Measurements from ENCODE around the gene CLDN16.

Gene CLDN16

GRCh38 chr3:190435618-190436017 lies 47.7 kb downstream of the CLDN16 start:
- in situ Hi-C loops (cut with HindIII; ENCODE audit: low sequenced_read_pairs): no loop called here

GRCh38 chr3:190436331-190436730 lies 48.4 kb downstream of the CLDN16 start:
- in situ Hi-C loops (cut with HindIII; ENCODE audit: low sequenced_read_pairs): no loop called here

DNA sequence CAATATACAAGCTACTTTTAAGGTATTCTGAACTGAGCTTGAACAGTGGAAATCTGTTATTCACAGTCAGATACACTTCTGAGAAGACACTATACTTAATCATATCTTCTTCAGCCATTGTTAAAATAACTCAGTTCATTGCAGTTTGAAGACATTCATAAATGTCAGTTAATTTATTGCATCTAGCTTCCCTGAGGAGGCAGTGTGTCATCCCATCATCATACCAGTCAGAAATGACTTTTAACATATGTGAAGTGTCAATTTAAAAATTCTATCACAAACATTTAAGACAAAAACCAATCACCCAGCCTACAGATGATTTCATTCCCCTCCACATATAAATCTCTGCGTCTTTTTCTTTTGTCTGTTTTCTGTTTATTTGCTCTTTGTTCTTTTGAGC lies 54.3 kb downstream of the CLDN16 start:
- in situ Hi-C loops (cut with HindIII; ENCODE audit: low sequenced_read_pairs): no loop called here

DNA sequence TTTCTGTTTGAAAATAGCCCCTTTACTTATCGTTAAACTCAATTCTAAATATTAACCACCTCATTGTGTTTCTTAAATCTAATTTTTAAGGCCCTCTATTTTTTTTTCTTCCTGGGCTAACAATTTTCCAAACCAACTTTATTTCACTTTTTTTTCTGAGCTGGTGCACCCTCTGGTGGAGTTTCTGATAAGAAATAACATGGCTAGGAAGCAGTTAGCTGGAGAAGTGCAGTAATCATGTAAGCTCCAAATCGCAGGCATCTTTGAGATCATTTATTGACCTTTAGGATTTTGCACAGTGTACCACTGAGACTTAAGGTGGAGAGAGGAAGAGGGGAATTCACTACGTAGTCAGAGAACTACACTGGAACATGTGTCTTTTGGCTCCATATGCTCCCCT lies 55.3 kb downstream of the CLDN16 start:
- in situ Hi-C loops (cut with HindIII; ENCODE audit: low sequenced_read_pairs): no loop called here

GRCh38 chr3:190444006-190444405 lies 56.0 kb downstream of the CLDN16 start:
- in situ Hi-C loops (cut with HindIII; ENCODE audit: low sequenced_read_pairs): no loop called here

DNA sequence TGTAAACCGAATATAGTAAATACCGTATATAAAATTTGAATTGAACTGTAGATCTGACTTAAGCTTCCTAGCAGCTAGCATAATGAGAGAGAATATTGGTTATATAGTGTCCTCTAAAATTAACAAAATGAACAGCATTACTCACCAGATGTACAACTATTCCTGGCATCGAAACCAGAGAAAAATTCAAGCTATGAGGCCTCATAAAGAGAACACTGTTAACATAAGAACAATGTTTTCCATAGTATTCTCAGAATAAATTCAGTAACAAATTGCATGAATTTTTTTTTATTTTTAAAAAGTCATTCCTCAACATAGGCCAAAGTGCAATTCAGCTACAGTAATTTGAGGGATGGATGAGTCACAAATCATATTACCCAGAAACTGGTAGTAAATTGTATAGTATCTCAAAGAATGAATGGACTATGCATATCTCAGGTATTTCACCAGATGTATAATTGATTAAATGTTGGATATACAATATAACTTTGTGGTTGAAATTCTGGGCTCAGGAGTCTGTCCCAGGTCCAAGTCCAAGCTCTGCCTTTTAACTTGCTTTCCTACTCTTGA lies 56.7 kb downstream of the CLDN16 start:
- in situ Hi-C loops (cut with HindIII; ENCODE audit: low sequenced_read_pairs): no loop called here

DNA sequence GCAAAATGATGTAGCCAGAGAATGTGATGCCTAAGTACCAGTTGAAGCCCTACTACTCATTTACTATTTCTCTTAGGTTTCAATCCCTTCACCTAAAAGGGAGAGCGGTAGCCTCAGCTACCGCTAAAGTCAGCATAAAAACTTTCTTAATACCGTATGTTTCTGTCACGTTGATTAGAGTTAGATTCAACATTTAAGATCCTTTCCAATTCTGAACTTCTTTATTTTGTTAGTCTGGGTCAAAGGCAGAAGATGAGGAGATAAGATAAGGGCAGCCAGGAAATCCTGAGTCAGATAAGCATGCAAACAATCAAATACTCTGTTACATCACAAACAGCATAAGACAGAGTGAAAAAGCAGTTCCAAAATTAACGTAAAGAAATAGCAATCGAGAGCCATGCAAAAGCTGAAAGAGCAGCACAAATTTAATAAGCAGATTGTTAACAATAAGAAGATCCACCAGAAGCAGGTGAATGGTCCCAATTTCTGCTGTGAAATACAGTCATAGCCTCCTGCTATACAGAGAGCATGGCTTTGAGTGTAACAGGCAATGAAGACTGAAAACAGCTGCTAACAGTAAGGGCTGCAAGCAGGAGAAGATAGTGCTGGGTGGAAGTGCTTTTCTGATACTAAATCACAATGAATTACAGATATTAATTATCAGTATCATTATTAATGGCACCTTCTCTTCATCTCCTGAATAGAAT lies 58.8 kb downstream of the CLDN16 start:
- in situ Hi-C loops (cut with HindIII; ENCODE audit: low sequenced_read_pairs): no loop called here

GRCh38 chr3:190448256-190448655 lies 60.3 kb downstream of the CLDN16 start:
- in situ Hi-C loops (cut with HindIII; ENCODE audit: low sequenced_read_pairs): no loop called here

DNA sequence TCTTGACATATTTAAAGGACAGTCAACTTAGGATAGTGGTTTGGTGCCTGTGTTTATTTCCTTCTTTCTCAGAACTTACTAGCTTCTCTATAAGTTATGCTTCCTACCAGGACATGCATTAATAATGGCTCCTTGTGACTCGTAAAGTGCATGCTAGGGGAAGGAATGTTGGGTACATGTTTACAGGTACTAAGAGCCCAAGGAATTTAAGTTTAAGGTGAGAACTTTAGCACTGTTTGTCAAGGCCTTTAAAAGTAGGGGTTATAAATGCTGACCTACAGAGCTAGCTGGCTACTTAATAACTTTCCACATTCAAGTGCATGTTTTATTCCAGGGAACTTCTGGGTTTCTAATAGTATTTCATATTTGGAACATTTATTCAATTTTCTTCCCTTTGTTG lies 61.8 kb downstream of the CLDN16 start, which contains the start of gene TMEM207:
Gene TMEM207, minus strand, starts transcription at position 101 of the 400 bp plus-strand sequence. Its CDS starts 92 bp downstream, at position 9.
- in situ Hi-C loops (cut with HindIII; ENCODE audit: low sequenced_read_pairs): no loop called here

DNA sequence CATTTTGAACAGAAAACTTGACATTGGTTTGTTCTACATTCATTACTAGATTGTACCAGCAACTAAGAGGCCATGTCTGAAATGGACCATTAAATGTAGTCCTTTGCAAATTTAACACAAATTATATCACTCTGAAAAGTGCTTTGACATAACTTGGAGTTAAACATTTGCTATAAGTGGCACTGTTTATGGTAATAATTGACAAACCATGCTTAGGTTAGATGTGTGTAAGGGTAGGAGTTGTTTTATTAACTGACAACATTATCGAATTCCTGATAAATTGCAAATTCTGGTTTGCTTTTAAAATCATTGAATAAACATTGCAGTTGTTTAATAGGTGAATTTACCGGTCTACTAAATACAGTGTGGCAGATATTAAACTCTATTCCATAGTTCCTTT lies 67.9 kb downstream of the CLDN16 start:
- in situ Hi-C loops (cut with HindIII; ENCODE audit: low sequenced_read_pairs): no loop called here

- in situ Hi-C loops (cut with HindIII; ENCODE audit: low sequenced_read_pairs): no loop called here
Measured at GRCh38 chr3:190456770-190457169, 68.8 kb downstream of the CLDN16 start.

GRCh38 chr3:190458040-190458439 lies 70.1 kb downstream of the CLDN16 start:
- in situ Hi-C loops (cut with HindIII; ENCODE audit: low sequenced_read_pairs): no loop called here
